Ishikawa (cell line): ENCODE results near the gene ATL1.

Source experiments
- CEBPB ChIP-seq: IDR thresholded peaks from 2 replicates; pipeline ENCODE4 v1.6.1; 2012
- CREB1 ChIP-seq: IDR thresholded peaks from 2 replicates; pipeline ENCODE4 v1.6.1; 2012; ENCODE audit warnings: low read depth
- EGR1 ChIP-seq: IDR thresholded peaks from 2 replicates; pipeline ENCODE4 v1.6.1; 2012
- EP300 ChIP-seq: IDR thresholded peaks from 2 replicates; pipeline ENCODE4 v1.6.1; 2012; ENCODE audit warnings: borderline replicate concordance
- FOXM1 ChIP-seq: IDR thresholded peaks from 2 replicates; pipeline ENCODE4 v1.6.1; 2012; ENCODE audit warnings: low read depth, borderline replicate concordance
- MAX ChIP-seq: IDR thresholded peaks from 2 replicates; pipeline ENCODE4 v1.6.1; 2012
- NFIC ChIP-seq: IDR thresholded peaks from 2 replicates; pipeline ENCODE4 v1.6.1; 2012
- RAD21 ChIP-seq: IDR thresholded peaks from 2 replicates; pipeline ENCODE4 v1.6.1; 2012; ENCODE audit warnings: low read depth
- REST ChIP-seq: IDR thresholded peaks from 2 replicates; pipeline ENCODE4 v1.6.1; 2012; ENCODE audit warnings: low read depth, mild to moderate bottlenecking
- TAF1 ChIP-seq: IDR thresholded peaks from 2 replicates; pipeline ENCODE4 v1.6.1; 2012; ENCODE audit warnings: low read depth, mild to moderate bottlenecking
- TCF12 ChIP-seq: IDR thresholded peaks from 2 replicates; pipeline ENCODE4 v1.6.1; 2012; ENCODE audit warnings: low read depth
- TEAD4 ChIP-seq: IDR thresholded peaks from 2 replicates; pipeline ENCODE4 v1.6.1; 2012
- USF1 ChIP-seq: IDR thresholded peaks from 2 replicates; pipeline ENCODE4 v1.6.1; 2012
- YY1 ChIP-seq: IDR thresholded peaks from 2 replicates; pipeline ENCODE4 v1.6.1; 2012; ENCODE audit warnings: low read depth
- ZBTB7A ChIP-seq: IDR thresholded peaks from 2 replicates; pipeline ENCODE4 v1.6.1; 2012; ENCODE audit warnings: low read depth

The ATL1 gene

GRCh38 chr14:50600849-50601248, 40.9 kb downstream of the ATL1 start:
- TF ChIP-seq REST (no peak), EGR1 (no peak), CREB1 (no peak), FOXM1 (no peak), EP300 (no peak), ZBTB7A (no peak), YY1 (no peak), TAF1 (no peak), USF1 (no peak), MAX (no peak), RAD21 (no peak), CEBPB (no peak), NFIC (no peak)

GRCh38 chr14:50601394-50601793, 41.4 kb downstream of the ATL1 start:
- TF ChIP-seq FOXM1 (no peak), USF1 (no peak), ZBTB7A (no peak), TAF1 (no peak), TEAD4 (no peak), CEBPB (no peak), TCF12 (no peak), YY1 (no peak), EP300 (no peak), REST (no peak), MAX (no peak)

- no peak for TF ChIP-seq CEBPB
- no peak for TF ChIP-seq EGR1
- TF ChIP-seq TAF1: no peak
- no peak for TF ChIP-seq MAX
- TF ChIP-seq TCF12: no peak
- TF ChIP-seq RAD21: no peak
- no peak for TF ChIP-seq ZBTB7A
- TF ChIP-seq CREB1: no peak
These were observed 42.1 kb downstream of the ATL1 start for GRCh38 chr14:50602035-50602434.

- TF ChIP-seq USF1 (no peak), REST (no peak)
These were observed 43.6 kb downstream of the ATL1 start for GRCh38 chr14:50603565-50603964.

- TF ChIP-seq ZBTB7A (no peak), EGR1 (no peak), YY1 (no peak), RAD21 (no peak), REST (no peak), NFIC (no peak), TEAD4 (no peak), MAX (no peak), TAF1 (no peak), CREB1 (no peak), FOXM1 (no peak), EP300 (no peak), TCF12 (no peak), USF1 (no peak)
These were observed 45.8 kb downstream of the ATL1 start for GRCh38 chr14:50605766-50606165.
